Limb (tissue), 2 donors: ENCODE results near the gene HAUS5.

Experiments
- DNase-seq, 2 donors: peaks; one replicate each; pipeline ENCODE4 v3.0.0-alpha.2; 2016; ENCODE audit errors: extremely low spot score in 2 of 2

The HAUS5 gene

GRCh38 chr19:35670686-35671085 lies 58.2 kb downstream of the HAUS5 start:
- no peak for DNase-seq

- no peak for DNase-seq
Observed at GRCh38 chr19:35671818-35672217, 59.3 kb downstream of the HAUS5 start.

- DNase-seq = no peak
Observed at GRCh38 chr19:35673121-35673804, 60.7 kb downstream of the HAUS5 start.
